A549 treated with CpdA at 1 μM for 4 hours (cell line): ENCODE results near the gene STX1A. TPM values are rescaled to one million over a fixed set of nuclear protein-coding genes. Genes with fewer than 3 reads are reported as not detected.

ENCODE experiments used
- total RNA-seq: library from RNA; stranded (reverse); fragments of 200-300 nt; extraction: Qiagen RNA extraction; gene quantifications from 5 replicates; pipeline ENCODE4 v1.2.3, GENCODE V29; 2022; ENCODE audit warnings: low read depth

STX1A gene
- total RNA-seq, result 74.5 to 85.6 TPM (median 84.1 TPM) in 5 replicates

DNA sequence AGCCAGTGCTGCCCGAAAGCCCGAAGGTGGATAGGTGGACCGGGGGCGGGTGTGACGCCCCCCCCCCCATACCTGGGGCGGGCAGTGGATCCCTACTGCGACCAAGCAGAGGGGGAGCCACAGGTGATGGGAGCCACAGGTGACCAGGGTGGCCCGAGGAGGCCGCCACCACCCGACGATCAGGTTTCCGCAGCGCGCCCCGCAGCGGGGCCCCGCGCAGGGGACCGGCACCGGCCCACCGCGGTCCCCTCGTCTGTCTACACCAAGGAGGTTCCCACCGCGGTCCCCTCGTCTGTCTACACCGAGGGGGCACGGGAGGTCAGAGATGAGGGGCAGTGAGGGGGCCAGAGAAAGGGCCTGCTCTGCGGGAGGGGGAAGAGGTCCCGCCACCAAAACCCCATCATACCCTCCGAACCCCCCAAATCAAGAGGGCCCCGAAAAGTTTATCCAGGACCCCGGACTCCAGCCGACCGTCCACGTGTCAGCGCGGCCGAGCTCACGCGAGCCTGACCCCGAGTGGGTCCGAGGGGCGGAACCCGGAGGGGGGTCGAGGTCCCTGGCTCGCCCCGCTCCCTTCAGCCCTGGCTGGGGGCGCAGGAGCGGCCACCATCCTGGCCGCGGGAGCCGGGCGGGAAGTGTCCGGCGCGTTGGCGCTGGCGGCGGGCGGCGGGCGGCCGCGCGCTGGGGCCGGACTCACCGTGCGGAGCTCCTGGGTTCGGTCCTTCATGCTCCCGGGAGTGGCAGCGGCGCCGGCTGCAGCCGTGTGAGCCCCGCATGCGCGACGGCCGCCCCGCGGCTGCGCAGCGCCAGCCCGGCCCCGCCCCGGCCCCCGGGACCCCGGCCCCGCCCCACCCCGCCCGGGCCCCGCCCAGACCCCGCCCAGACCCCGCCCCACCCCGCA lies at the start of gene STX1A:
Gene STX1A, minus strand, starts transcription at position 765 of the 901 bp plus-strand sequence. Its CDS starts 38 bp downstream, at position 727.

GRCh38 chr7:73738612-73739386 lies 19.3 kb upstream of the STX1A start, which contains the start of gene ABHD11:
Gene ABHD11, minus strand, starts transcription at chr7:73738802. Its CDS starts 32 bp downstream, at chr7:73738770.

DNA sequence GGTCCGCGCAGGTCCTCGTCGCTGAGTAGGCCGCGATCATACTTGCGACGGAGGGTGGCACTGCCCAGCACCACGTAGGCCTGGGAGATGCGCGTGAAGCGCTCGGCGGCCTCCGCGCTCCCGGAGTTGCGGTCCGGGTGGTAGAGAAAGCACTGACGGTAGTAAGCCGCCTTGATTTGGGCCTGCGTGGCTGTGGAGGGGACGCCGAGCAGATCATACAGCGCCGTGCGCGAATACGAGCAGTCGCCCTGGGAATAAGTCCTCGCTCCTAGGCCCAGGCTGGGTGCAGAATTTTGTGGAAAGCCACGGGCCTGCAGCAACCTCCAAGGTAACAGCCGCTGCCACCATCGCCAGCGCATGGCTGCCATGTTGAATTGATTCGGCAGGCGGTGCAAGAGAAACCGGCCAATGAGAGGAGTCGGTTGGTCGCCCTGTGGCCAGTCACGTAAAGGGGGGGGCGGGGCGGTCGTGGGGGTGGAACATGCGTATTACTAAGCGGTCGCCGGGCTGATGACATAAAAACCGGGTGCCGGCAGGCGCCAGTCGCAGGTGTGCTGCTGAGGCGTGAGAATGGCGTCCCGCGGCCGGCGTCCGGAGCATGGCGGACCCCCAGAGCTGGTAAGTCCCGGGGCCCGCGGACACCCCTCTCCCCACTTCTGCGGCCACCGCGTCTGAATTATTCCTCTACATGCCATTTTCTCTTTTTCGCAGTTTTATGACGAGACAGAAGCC lies 36.2 kb downstream of the STX1A start, which contains the start of the genes BUD23 and DNAJC30:
Gene BUD23, plus strand, starts transcription at position 542 of the 732 bp plus-strand sequence. Its CDS starts 29 bp downstream, at position 571.
Gene DNAJC30, minus strand, starts transcription at position 398 of the 732 bp plus-strand sequence. Its CDS starts 30 bp downstream, at position 368.

GRCh38 chr7:73667344-73668102 lies 51.9 kb downstream of the STX1A start, which contains the start of gene VPS37D:
Gene VPS37D, plus strand, starts transcription at chr7:73667831. Its CDS starts 128 bp downstream, at chr7:73667959.

Other genes starting within 250 kb of the STX1A start
- 54.1 to 72.4 TPM (median 61.7 TPM) in 5 replicates for gene BAZ1B, start 197.4 kb downstream of the STX1A start, total RNA-seq
- 62.6 to 80.5 TPM (median 71.7 TPM) in 5 replicates for gene BCL7B, start 162.0 kb downstream of the STX1A start, total RNA-seq
- gene TBL2, start 141.1 kb downstream of the STX1A start, total RNA-seq, result 52.8 to 61.3 TPM (median 55.6 TPM) in 5 replicates
- 0.78 to 1.7 TPM (median 1.4 TPM) in 5 replicates for gene MLXIPL, start 95.1 kb downstream of the STX1A start, total RNA-seq
- gene VPS37D, start 51.8 kb downstream of the STX1A start, total RNA-seq, result 2.2 to 5.4 TPM (median 4.5 TPM) in 5 replicates
- 7.7 to 10.7 TPM (median 9.2 TPM) in 5 replicates for gene DNAJC30, start 36.2 kb downstream of the STX1A start, total RNA-seq
- gene BUD23, start 36.1 kb downstream of the STX1A start, total RNA-seq, result 122 to 159 TPM (median 137 TPM) in 5 replicates
- gene ABHD11, start 19.1 kb upstream of the STX1A start, total RNA-seq, result 18.8 to 26.8 TPM (median 25.0 TPM) in 5 replicates
- 1.4 to 3.8 TPM (median 3.1 TPM) in 5 replicates for gene CLDN3, start 50.6 kb upstream of the STX1A start, total RNA-seq
- gene CLDN4, start 111.3 kb upstream of the STX1A start, total RNA-seq, result 3.2 to 7.0 TPM (median 4.9 TPM) in 5 replicates
- gene METTL27, start 122.8 kb upstream of the STX1A start, total RNA-seq, result 6.2 to 10.7 TPM (median 10.3 TPM) in 5 replicates
- gene TMEM270, start 141.5 kb upstream of the STX1A start, total RNA-seq, result 0.17 to 0.23 TPM (median 0.20 TPM) in 3 of 5 replicates, not detected in the others